Right atrium auricular region (tissue), 2 donors: Measurements from ENCODE around the gene NNT. TPM values are rescaled to one million over a fixed set of nuclear protein-coding genes. Genes with fewer than 3 reads are reported as not detected.
A peak's percentile ranks its signal among the peaks of the same experiment; 100 is the strongest.

Source experiments
- DNase-seq: peaks from one replicate; pipeline ENCODE4 v3.0.0-alpha.2; 2019; ENCODE audit warnings: low spot score
- H3K27ac ChIP-seq, 2 donors: fragments of 200-600 bp; sonication (generic); 1 replicate in 1 of 2; 2 replicates in 1 of 2; pipeline ENCODE4 v1.5.1; 2016 to 2019
- H3K27me3 ChIP-seq, 2 donors: fragments of 200-600 bp; sonication (generic); one replicate each; pipeline versions ENCODE4 v1.5.1 to v1.6.0; 2017 to 2019
- H3K36me3 ChIP-seq: fragments of 200-600 bp; sonication (generic); one replicate; pipeline ENCODE4 v1.5.1; 2016
- H3K4me1 ChIP-seq, 2 donors: fragments of 200-600 bp; sonication (generic); one replicate each; pipeline versions ENCODE4 v1.5.1 to v1.6.0; 2017 to 2019
- H3K4me3 ChIP-seq, 2 donors: fragments of 200-600 bp; sonication (generic); 1 replicate in 1 of 2; 2 replicates in 1 of 2; pipeline ENCODE4 v1.5.1; 2017 to 2019; ENCODE audit warnings: mild to moderate bottlenecking in 1 of 2, moderate library complexity in 1 of 2
- H3K9me3 ChIP-seq, 2 donors: fragments of 200-600 bp; sonication (generic); one replicate each; pipeline ENCODE4 v1.5.1; 2019
- total RNA-seq, 2 donors: library from RNA; depleted of rRNA; stranded (reverse); fragments of >200 nt; gene quantifications; one replicate each; pipeline ENCODE4 v1.1.0, GENCODE V29; 2016
- TF ChIP-seq, protein P1 (sequence below), 2 donors: fragments of 200-600 bp; sonication (generic); IDR thresholded peaks; one replicate each; pipeline ENCODE4 v1.5.1; 2019; ENCODE audit warnings: antibody characterized with exemption in 2 of 2

The NNT gene
- total RNA-seq, 2 donors from 2014 or later: 109 to 328 TPM

DNA sequence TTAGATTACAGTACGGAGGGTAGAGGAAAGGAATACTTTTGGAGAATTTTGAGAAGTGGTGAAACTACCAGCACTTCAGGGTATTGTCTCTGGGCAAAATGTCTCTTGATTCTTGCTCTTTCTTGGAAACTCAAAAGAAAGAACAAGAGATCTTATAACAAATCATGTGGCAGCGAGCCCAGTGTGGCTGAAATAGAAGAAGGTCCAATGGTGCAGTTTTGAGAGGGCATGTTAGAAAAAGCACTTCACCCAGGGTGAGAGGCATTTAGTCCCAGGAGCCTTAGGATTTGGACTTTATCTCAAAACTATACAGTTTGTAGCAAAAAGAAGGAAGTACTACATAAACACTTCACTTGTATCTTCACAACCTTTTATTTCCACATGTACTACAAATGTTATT is 39.4 kb downstream of the NNT start:
- Histone ChIP-seq H3K9me3 (no peaks in the 10 kb centered on the region), H3K4me1 (peaks cover 0 to 20% of the 10 kb centered on the region in 2 donors), H3K27me3 (no peaks in the 10 kb centered on the region), H3K36me3 (peaks cover 15% of the 10 kb centered on the region), H3K4me3 (no peak overlapping the region), H3K27ac (no peak overlapping the region)
- no peak for DNase-seq
- TF ChIP-seq, protein P1, sequence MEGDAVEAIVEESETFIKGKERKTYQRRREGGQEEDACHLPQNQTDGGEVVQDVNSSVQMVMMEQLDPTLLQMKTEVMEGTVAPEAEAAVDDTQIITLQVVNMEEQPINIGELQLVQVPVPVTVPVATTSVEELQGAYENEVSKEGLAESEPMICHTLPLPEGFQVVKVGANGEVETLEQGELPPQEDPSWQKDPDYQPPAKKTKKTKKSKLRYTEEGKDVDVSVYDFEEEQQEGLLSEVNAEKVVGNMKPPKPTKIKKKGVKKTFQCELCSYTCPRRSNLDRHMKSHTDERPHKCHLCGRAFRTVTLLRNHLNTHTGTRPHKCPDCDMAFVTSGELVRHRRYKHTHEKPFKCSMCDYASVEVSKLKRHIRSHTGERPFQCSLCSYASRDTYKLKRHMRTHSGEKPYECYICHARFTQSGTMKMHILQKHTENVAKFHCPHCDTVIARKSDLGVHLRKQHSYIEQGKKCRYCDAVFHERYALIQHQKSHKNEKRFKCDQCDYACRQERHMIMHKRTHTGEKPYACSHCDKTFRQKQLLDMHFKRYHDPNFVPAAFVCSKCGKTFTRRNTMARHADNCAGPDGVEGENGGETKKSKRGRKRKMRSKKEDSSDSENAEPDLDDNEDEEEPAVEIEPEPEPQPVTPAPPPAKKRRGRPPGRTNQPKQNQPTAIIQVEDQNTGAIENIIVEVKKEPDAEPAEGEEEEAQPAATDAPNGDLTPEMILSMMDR (IDR thresholded peaks at IDR 0.05): no peak

DNA sequence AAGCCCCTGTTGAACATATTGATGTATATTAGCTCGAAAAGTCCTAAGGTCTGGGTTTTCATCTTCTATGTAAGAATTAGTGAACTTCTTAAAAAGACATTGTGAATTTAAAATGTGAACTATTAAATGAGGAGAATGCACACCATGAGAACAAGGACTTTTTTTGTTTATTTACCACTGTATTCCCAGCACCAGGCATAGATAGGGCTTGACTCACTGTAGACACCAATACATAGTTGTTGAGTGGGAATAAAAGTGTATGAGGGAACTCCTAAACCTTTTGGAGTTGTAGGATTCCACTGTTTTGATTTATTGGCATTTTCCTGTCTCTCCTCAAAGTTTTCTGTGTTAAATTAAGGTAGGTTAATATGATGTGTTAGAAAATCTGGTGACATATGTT is 40.3 kb downstream of the NNT start:
- no peak overlapping the region for H3K4me3 ChIP-seq
- H3K27me3 ChIP-seq: no peaks in the 10 kb centered on the region
- TF ChIP-seq, protein P1 (IDR thresholded peaks at IDR 0.05): no peak
- no peak overlapping the region for H3K27ac ChIP-seq
- peaks cover 0 to 16% of the 10 kb centered on the region in 2 donors for H3K4me1 ChIP-seq
- no peak for DNase-seq
- H3K36me3 ChIP-seq: peaks cover 24% of the 10 kb centered on the region
- no peaks in the 10 kb centered on the region for H3K9me3 ChIP-seq

- Histone ChIP-seq H3K4me1 (peaks cover 0 to 12% of the 10 kb centered on the region in 2 donors), H3K4me3 (no peak overlapping the region), H3K27ac (no peak overlapping the region), H3K27me3 (no peaks in the 10 kb centered on the region), H3K36me3 (peaks cover 28% of the 10 kb centered on the region), H3K9me3 (no peaks in the 10 kb centered on the region)
- DNase-seq: no peak
- TF ChIP-seq, protein P1 (IDR thresholded peaks at IDR 0.05): no peak
Measured at GRCh38 chr5:43643750-43644149, 40.8 kb downstream of the NNT start.

DNA sequence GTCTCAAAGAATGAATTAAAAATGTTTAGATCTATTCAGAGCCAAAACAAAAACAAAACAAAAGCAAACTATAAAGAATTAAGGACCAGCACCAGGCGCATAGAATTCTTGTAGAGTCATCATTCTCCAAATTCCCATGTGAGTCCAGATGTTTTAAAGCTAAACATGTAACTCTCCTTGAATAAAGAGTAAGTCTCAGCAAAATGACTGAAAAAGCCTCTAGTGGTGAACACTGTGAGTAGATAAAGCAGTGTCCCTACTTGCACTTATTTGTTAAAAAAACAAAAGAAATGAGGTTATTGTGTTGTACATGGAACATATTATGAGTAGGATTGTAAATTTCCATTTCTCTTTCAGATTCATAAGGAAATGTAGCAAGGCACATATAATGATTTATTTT is 44.0 kb downstream of the NNT start:
- H3K4me1 ChIP-seq: peaks cover 0 to 15% of the 10 kb centered on the region in 2 donors
- no peak overlapping the region for H3K4me3 ChIP-seq
- H3K9me3 ChIP-seq: no peaks in the 10 kb centered on the region
- peaks cover 59% of the 10 kb centered on the region for H3K36me3 ChIP-seq
- no peaks in the 10 kb centered on the region for H3K27me3 ChIP-seq
- no peak overlapping the region for H3K27ac ChIP-seq
- DNase-seq: no peak
- TF ChIP-seq, protein P1 (IDR thresholded peaks at IDR 0.05): no peak

- H3K27ac ChIP-seq: no peak overlapping the region
- no peaks in the 10 kb centered on the region for H3K27me3 ChIP-seq
- peaks cover 67% of the 10 kb centered on the region for H3K36me3 ChIP-seq
- TF ChIP-seq, protein P1 (IDR thresholded peaks at IDR 0.05): no peak
- H3K4me3 ChIP-seq: no peak overlapping the region
- no peak for DNase-seq
- peaks cover 0 to 9% of the 10 kb centered on the region in 2 donors for H3K4me1 ChIP-seq
- no peaks in the 10 kb centered on the region for H3K9me3 ChIP-seq
Measured at GRCh38 chr5:43647789-43648188, 44.8 kb downstream of the NNT start.

DNA sequence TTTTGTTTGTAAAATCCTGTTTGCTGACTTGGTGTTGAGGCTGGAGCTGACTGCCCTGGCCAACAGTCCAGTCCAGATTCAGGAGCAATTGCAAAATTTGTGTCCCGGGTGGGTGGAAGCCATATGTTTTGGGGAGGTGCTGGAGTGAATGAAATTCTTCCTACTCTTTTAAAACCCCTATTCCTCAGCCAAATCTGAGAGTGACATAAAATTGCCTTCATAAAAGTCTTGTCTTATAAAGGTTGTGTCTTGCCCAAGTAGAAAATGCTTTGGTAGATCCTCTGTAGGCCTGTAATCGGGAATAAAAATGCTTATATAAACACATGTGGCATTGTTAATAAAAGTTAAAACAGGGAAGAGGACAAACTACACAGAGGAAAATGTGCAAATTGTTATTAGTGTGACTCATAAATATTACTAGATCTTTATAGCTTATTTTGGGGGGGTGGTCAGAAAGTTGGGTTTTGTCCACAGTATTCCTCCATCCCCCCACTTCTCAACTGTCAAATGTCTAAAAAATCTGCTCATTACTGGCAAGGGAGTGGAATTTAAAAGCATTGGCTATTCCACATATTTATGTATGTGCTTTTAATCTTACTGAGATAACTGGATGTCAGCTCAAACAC is 45.6 kb downstream of the NNT start:
- H3K27ac ChIP-seq: peak overlapping the region; percentile 7 to 30
- H3K9me3 ChIP-seq: no peaks in the 10 kb centered on the region
- no peak for DNase-seq
- TF ChIP-seq, protein P1 (IDR thresholded peaks at IDR 0.05): no peak
- H3K4me3 ChIP-seq: no peak overlapping the region
- H3K36me3 ChIP-seq: peaks cover 76% of the 10 kb centered on the region
- peaks cover 0 to 9% of the 10 kb centered on the region in 2 donors for H3K4me1 ChIP-seq
- no peaks in the 10 kb centered on the region for H3K27me3 ChIP-seq
